Body of pancreas (tissue), 4 donors: ENCODE data around the gene PDE7B. TPM values are rescaled to one million over a fixed set of nuclear protein-coding genes. Genes with fewer than 3 reads are reported as not detected.

Source experiments
- ATAC-seq: fragments of 150-250 bp; one replicate; pipeline ENCODE4 v1.9.1; 2016
- DNase-seq, 4 donors: peaks; one replicate each; pipeline ENCODE4 v3.0.0-alpha.2; 2019
- H3K27ac ChIP-seq, 4 donors: fragments of 200-600 bp; sonication (generic); 1 replicate in 3 of 4; 2 replicates in 1 of 4; pipeline versions ENCODE4 v1.5.1 to v1.6.1; 2016 to 2019; ENCODE audit warnings: mild to moderate bottlenecking in 1 of 4, mixed read lengths in 1 of 4, moderate library complexity in 1 of 4
- H3K27me3 ChIP-seq, 2 donors: fragments of 200-600 bp; sonication (generic); one replicate each; pipeline ENCODE4 v1.6.0; 2016; ENCODE audit warnings: mild to moderate bottlenecking in 1 of 2
- H3K36me3 ChIP-seq, 2 donors: fragments of 200-600 bp; sonication (generic); replicated peaks in 1 of 2; 2 replicates each; pipeline ENCODE4 v1.5.1; 2016; ENCODE audit warnings: low read depth in 2 of 2; ENCODE audit not compliant: insufficient read depth in 1 of 2
- H3K4me1 ChIP-seq: fragments of 200-600 bp; sonication (generic); one replicate; pipeline ENCODE4 v1.6.0; 2016
- H3K4me3 ChIP-seq, 2 donors: fragments of 200-600 bp; sonication (generic); 1 replicate in 1 of 2; 2 replicates in 1 of 2; pipeline ENCODE4 v1.5.1; 2016 to 2019
- H3K9me3 ChIP-seq, 3 donors: fragments of 200-600 bp; sonication (generic); 1 replicate in 2 of 3; 2 replicates in 1 of 3; pipeline ENCODE4 v1.5.1; 2016
- CTCF ChIP-seq, 7 experiments: fragments of 450-650 bp in 4 of 7; fragments of 200-600 bp in 3 of 7; sonication (generic) in 3 of 7; IDR thresholded peaks; one replicate each; pipeline ENCODE4 v1.5.1; 2016 to 2019; ENCODE audit warnings: antibody characterized with exemption in 7 of 7
- POLR2A ChIP-seq, 3 donors: fragments of 450-650 bp; IDR thresholded peaks; one replicate each; pipeline ENCODE4 v1.6.1; 2016; ENCODE audit warnings: antibody characterized with exemption in 3 of 3, mild to moderate bottlenecking in 2 of 3
- WGBS, 2 donors: methylation state at CpG; one replicate each; pipeline ENCODE4 v1.1.5; 2017; 5-methylcytosine and 5-hydroxymethylcytosine counted together
- intact Hi-C: fragments of 100-400 bp; cut with DNase I; formaldehyde crosslinking; loops from one replicate; pipeline ENCODE4 v1.15.1; 2023
- total RNA-seq, 2 donors: library from RNA; depleted of rRNA; stranded (reverse); fragments of >200 nt; gene quantifications; one replicate each; pipeline ENCODE4 v1.1.0, GENCODE V29; 2016

Gene PDE7B
- total RNA-seq, 2 donors from 2014 or later: 1.0 to 2.3 TPM

- Histone ChIP-seq H3K9me3 (no peaks in the 10 kb centered on the region), H3K4me3 (no peak overlapping the region), H3K36me3 (no peaks in the 10 kb centered on the region), H3K27me3 (no peaks in the 10 kb centered on the region), H3K27ac (no peak overlapping the region), H3K4me1 (peaks cover 12% of the 10 kb centered on the region)
- DNase-seq (no peak), ATAC-seq (no peak)
- no peak for TF ChIP-seq CTCF (IDR thresholded peaks at IDR 0.05)
- no peak for TF ChIP-seq POLR2A (IDR thresholded peaks at IDR 0.05)
- WGBS, 2 donors: 75 to 82% methylated on average over 3 of the region's 3 CpGs
- intact Hi-C loops: no loop called here
Measured at GRCh38 chr6:136076496-136076895, 225.0 kb downstream of the PDE7B start.

- H3K36me3 ChIP-seq: no peaks in the 10 kb centered on the region
- H3K4me1 ChIP-seq: peaks cover 12% of the 10 kb centered on the region
- TF ChIP-seq CTCF (IDR thresholded peaks at IDR 0.05): no peak
- no peak for TF ChIP-seq POLR2A (IDR thresholded peaks at IDR 0.05)
- no peak overlapping the region for H3K4me3 ChIP-seq
- DNase-seq (no peak), ATAC-seq (peak; percentile 6)
- intact Hi-C loops: no loop called here
- 64 to 77% methylated on average over 5 of the region's 5 CpGs for WGBS, 2 donors
- H3K9me3 ChIP-seq: no peaks in the 10 kb centered on the region
- H3K27ac ChIP-seq: peak overlapping the region in 1 of 4 donors; percentile 19
- no peaks in the 10 kb centered on the region for H3K27me3 ChIP-seq
Measured at GRCh38 chr6:136077834-136078576, 226.5 kb downstream of the PDE7B start.

GRCh38 chr6:136079701-136080565 is 228.4 kb downstream of the PDE7B start:
- intact Hi-C loops: no loop called here
- H3K27ac ChIP-seq: no peak overlapping the region

GRCh38 chr6:136083540-136083939 is 232.0 kb downstream of the PDE7B start:
- TF ChIP-seq POLR2A (IDR thresholded peaks at IDR 0.05) (no peak), CTCF (IDR thresholded peaks at IDR 0.05) (no peak)
- no peaks in the 10 kb centered on the region for H3K27me3 ChIP-seq
- no peak overlapping the region for H3K4me3 ChIP-seq
- peaks cover 12% of the 10 kb centered on the region for H3K4me1 ChIP-seq
- no peaks in the 10 kb centered on the region for H3K9me3 ChIP-seq
- no peaks in the 10 kb centered on the region for H3K36me3 ChIP-seq
- H3K27ac ChIP-seq: no peak overlapping the region
- intact Hi-C loops: no loop called here
- ATAC-seq: no peak
- no peak for DNase-seq

More at GRCh38 chr6:136079701-136080565, 228.4 kb downstream of the PDE7B start:
- Histone ChIP-seq H3K36me3 (no peaks in the 10 kb centered on the region), H3K4me3 (no peak overlapping the region), H3K9me3 (no peaks in the 10 kb centered on the region), H3K27me3 (no peaks in the 10 kb centered on the region), H3K4me1 (peaks cover 12% of the 10 kb centered on the region)
- WGBS, 2 donors: 35 to 36% methylated on average over 6 of the region's 6 CpGs
- no peak for TF ChIP-seq CTCF (IDR thresholded peaks at IDR 0.05)
- TF ChIP-seq POLR2A (IDR thresholded peaks at IDR 0.05): no peak
- DNase-seq: peak in 2 of 4 donors; percentile 14 to 19
- no peak for ATAC-seq
